RKO (cell line): Measurements from ENCODE around the gene STXBP3.

Experiments
- DNase-seq: peaks from one replicate; pipeline ENCODE4 v3.0.0-alpha.2; 2016; ENCODE audit warnings: low spot score

Gene STXBP3

GRCh38 chr1:108843390-108844137 lies 97.1 kb downstream of the STXBP3 start:
- no peak for DNase-seq

- no peak for DNase-seq
Measured at GRCh38 chr1:108845446-108845845, 99.0 kb downstream of the STXBP3 start.

DNA sequence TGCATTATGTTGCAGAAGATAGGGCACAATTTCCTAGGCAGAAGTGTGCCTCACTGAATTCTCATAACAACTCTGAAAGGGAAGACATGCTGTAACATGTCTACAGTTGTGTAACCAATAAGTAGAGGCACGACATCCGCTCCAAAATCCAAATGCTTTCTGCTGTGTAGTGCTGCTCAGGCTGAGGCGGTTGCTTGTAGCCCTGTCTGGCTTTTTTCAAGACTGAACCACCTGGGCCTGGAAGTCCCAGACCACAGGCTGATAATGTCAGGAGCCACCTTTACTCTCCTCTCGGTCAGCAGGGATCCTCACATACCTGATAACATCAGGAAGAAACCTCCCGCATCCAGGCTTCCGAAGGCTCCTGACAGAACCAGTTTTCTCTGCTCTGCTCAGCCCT lies 99.5 kb downstream of the STXBP3 start:
- no peak for DNase-seq

- no peak for DNase-seq
Measured at GRCh38 chr1:108847494-108847893, 101.0 kb downstream of the STXBP3 start.

GRCh38 chr1:108848806-108849205 lies 102.3 kb downstream of the STXBP3 start:
- no peak for DNase-seq

GRCh38 chr1:108850929-108851328 lies 104.5 kb downstream of the STXBP3 start:
- no peak for DNase-seq

DNA sequence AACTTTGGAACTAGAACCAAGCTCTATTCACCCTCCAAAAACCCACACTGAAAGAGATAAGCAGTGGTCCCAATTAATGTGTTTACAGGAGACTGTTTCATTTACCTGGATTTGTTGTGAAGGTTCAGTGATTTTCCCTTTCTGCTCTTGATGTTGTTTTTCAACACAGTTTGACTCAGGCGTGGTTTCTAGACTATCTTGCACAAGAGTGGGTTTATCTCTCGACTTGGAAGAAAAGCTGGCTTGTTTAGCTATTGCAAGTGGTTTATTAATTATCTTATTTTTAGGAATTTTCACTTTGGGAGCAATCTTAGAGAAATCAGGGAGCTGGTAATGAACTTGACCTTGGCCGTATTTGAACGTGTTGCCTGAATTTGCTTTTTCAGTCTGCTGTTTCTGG lies 105.1 kb downstream of the STXBP3 start:
- DNase-seq: no peak

DNA sequence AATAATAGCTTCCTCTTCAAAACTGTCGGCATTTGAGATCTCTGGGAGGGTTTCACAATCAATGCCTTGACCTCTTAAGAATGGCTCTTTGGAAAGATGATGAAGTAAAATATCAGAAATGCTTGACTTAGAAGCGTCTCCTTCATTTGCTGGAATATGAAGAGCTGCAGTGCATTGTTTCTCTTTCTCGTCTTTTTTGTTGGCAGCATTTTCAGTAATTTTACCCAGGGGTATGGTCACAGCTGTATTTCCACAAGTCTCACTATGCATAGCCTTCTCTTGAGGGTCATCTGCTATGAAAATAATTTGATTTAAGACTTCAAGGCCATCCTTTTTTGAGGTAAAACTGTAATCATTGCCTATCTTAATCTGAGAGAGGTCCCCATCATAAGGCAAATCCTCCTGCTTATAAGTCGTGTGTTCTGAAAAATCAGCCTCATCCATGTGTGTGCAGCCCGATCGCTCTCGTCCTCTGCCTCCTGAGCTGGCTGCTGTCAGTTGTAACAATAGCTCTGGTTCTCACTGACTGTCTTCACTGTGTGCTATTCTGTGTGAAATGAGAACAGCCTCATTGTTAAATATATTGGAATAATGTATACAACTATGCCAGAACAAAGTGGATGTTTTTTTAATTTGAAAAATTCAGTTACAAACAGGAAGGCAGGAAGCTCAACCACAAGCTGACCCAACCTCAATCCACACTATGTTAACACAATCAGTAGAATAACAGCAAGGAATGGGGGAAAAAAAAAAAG lies 105.9 kb downstream of the STXBP3 start:
- no peak for DNase-seq

DNA sequence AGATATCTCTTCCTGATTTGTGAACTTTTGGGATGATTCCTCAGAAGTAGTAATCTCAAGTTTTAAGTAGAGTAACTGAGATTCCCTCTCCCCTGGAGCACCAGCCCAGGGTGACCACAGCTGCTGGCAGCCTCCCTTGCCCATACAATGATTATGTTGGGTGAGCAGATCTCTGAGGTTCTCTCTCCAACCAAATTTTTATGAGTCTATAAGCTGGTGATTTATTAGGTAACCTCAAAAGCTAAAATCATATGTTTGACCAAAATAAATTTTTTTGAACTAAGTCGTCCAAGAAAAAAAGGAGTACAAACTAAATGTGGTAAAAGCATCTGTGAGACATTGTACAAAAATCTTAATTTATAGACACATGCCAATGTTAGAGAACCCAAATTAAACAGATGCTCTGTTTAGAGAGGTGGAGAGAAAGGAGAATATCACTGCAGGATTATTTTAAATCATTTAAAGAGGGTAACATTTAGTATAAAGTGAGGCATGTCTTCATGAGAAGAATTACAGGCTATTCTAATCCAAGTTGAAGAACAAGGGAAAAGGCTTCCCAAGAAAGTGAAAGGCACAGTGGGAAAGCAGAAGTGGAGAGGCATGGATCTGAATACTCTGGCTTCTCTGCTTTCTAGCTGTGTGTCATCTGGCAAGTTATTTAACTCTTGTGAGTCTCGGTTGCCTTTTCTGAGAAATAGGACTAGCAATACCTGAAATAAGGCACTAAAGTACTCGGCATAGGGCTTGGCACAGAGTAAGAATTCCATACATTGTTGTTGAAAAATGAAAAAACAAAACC lies 107.9 kb downstream of the STXBP3 start:
- DNase-seq: no peak

DNA sequence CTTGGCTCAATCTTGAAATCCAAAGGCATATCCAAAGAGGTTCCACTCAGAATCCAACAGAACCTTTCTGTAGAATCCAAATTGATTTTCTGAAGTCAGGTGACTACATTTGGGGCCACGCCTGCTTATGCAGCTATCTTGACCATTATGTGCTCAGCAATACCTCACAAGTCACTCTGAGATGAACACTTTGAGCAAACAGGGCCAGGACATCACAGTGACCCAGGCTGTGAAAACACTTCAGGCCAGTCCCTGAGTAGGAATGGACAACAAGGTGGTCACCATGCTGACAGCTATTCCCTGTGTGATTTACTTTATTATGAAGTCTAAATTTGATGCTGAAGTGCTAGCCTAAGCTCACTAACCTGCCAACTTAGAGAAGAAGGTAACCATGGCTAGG lies 110.5 kb downstream of the STXBP3 start, which contains the start of gene AKNAD1:
Gene AKNAD1 (minus strand): TSS at position 101 of the 400 bp plus-strand sequence. CDS start 4,430 bp downstream, outside the sequence.
- no peak for DNase-seq

DNA sequence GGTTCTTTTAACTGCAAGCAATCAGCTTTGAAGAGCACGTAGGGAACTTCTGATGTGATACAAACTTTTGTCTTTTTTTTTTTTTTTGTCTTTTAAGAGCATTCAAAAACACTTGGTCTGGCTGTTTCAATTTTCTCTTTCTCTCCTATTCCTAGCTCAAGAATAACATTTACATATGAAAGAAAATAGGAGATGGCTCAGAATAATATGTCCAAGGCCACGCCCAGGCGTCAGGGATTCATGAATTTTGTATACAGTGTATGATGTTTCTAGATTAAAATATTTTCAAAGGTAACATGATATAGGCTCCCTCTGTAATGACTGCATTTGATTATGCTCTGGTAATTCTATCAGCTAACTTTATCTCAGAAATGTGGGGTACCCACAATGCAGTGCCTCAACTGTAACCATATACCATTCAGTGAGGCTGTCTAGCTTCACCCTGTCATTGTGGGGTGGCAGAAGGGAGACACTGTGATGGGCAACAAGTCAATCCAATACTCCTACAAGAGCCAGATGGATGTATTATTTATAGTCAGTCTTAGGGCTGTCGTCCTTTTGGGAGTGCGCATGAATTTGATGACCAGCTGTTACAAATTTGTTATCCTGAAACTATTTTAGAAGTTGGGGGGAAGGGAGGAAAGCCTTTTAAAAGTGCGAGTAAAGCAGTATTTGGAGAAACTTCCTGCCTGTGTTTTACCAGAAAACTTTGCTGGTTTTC lies 111.9 kb downstream of the STXBP3 start:
- DNase-seq: no peak
